Activated naive CD4-positive, alpha-beta T cell treated with anti-CD3 and anti-CD28 coated beads for 36 hours (primary cell): ENCODE results near the gene GFOD1. TPM values are rescaled to one million over a fixed set of nuclear protein-coding genes. Genes with fewer than 3 reads are reported as not detected.

Experiments used
- CTCF ChIA-PET: fragments of 350-600 bp; sonication (Branson Sonifier 250); formaldehyde crosslinking; loops from one replicate; lab custom pipeline; 2021; ENCODE audit warnings: antibody characterized with exemption; lab: Charles Lee
- DNase-seq: peaks from one replicate; pipeline ENCODE4 v3.0.0-alpha.2; 2020
- H3K27ac Mint-ChIP-seq: one replicate; pipeline ENCODE4 v1.8.0; 2021; ENCODE audit warnings: mild to moderate bottlenecking, mixed read lengths
- H3K27me3 Mint-ChIP-seq: one replicate; pipeline ENCODE4 v1.8.0; 2021; ENCODE audit warnings: low read depth, mixed read lengths
- H3K36me3 Mint-ChIP-seq: one replicate; pipeline ENCODE4 v1.8.0; 2021; ENCODE audit warnings: low read depth, mixed read lengths
- H3K4me1 Mint-ChIP-seq: one replicate; pipeline ENCODE4 v1.8.0; 2021; ENCODE audit warnings: low read depth, mixed read lengths
- H3K4me3 Mint-ChIP-seq: one replicate; pipeline ENCODE4 v1.8.0; 2021; ENCODE audit warnings: mild to moderate bottlenecking, moderate library complexity, mixed read lengths
- H3K9me3 Mint-ChIP-seq: one replicate; pipeline ENCODE4 v1.8.0; 2021; ENCODE audit warnings: mixed read lengths
- intact Hi-C: fragments of 100-400 bp; cut with micrococcal nuclease; formaldehyde crosslinking; loops from one replicate; pipeline ENCODE4 v1.15.1; 2023
- total RNA-seq, 2 experiments: library from RNA; stranded (reverse); gene quantifications; one replicate each; pipeline ENCODE4 v1.2.3, GENCODE V29; 2021

Gene GFOD1
- total RNA-seq, 2 experiments from 2014 or later: 3.7 to 4.2 TPM

DNA sequence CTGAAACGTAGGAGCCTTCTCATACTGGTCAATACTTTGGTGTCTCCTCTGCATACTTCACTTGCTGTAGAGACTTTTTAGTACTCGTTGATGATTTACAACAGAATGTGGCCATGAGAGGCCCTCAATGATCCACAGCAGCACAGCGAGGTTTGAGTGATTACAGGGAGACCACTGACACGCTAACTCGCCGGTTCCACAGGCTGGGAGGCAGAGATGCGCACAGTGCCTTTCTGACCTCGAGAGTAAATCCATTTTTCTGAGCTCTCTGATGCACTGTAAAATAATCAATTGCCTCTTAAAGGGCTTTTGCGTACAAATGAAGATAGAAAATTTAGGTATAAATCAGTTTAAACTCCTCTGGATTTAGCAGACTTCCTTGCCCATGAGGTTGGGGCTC is 102.9 kb downstream of the GFOD1 start:
- DNase-seq: no peak
- peaks cover 7% of the 10 kb centered on the region for H3K9me3 Mint-ChIP-seq
- CTCF ChIA-PET: interaction anchor here (1.9 kb wide), 1 partner anchor 44 kb away, joined by 5 read pairs; no protein-coding TSS in a partner anchor
- H3K4me3 Mint-ChIP-seq: no peak overlapping the region
- no peak overlapping the region for H3K27ac Mint-ChIP-seq
- peaks cover 13% of the 10 kb centered on the region for H3K4me1 Mint-ChIP-seq
- H3K36me3 Mint-ChIP-seq: no peaks in the 10 kb centered on the region
- intact Hi-C loops: no loop called here
- no peaks in the 10 kb centered on the region for H3K27me3 Mint-ChIP-seq

DNA sequence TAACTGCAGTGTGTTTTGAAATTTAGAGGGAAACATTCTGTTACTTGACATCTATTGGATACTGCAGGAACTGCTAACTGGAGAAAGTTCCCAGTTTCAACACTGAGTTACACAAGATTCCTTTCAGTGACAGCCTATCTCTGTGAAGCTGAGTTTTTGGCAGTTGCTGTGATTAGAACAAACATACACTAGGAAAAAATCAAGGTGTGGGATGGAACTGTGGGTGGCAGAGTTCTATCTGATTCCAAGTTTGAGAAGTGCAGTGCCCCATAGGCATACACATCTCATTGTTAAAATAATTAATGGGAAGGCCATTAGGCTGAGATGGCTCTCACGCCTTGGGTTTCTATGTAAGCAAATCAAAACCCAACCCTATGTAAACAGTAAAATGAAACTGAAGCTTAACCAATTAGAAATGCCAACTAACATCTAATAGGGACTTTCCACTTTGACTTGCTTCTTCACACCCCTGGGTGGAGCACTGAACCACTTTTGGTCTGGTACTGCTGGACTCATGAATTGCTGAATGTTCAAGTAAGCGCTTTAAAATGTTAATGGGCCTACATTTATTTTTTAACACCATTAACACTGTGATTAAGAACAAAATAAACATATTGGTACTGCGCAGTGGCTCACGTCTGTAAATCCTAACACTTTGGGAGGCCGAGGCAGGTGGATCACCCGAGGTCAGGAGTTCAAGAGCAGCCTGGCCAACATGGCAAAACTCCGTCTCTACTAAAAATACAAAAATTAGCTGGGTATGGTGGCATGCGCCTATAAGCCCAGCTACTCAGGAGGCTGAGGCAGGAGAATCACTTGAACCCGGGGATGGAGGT is 103.9 kb downstream of the GFOD1 start:
- Mint-ChIP-seq H3K27me3 (no peaks in the 10 kb centered on the region), H3K4me1 (peaks cover 13% of the 10 kb centered on the region), H3K4me3 (no peak overlapping the region), H3K36me3 (no peaks in the 10 kb centered on the region), H3K27ac (no peak overlapping the region), H3K9me3 (no peaks in the 10 kb centered on the region)
- DNase-seq: peak; percentile 46
- intact Hi-C loops: loop anchor here (1.0 to 2.0 kb wide), 2 partner anchors 155 to 192 kb away; no protein-coding TSS in a partner anchor
- CTCF ChIA-PET: interaction anchor here (0.9 to 1.9 kb wide), 2 partner anchors 28 to 45 kb away, joined by 4 to 5 read pairs; no protein-coding TSS in a partner anchor

DNA sequence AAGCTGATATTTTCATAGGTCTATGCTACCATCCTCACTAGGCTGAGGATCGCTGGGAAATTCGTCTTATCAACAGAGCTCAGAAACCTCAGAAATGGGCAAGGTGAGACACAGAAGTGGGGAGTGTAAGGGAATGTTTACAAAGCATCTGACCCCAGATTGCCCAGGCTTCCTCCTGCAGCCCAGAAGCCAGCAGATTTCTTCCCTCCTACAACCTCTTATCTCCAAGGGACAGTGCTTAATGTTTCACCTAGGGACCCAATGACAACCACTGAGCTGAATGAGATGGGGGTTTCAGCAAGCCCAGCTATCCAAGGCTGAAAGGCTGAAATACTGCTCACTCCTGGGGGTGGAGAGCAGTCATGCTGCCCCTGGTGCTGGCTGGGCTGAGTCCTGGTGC is 106.6 kb downstream of the GFOD1 start:
- Mint-ChIP-seq H3K4me3 (no peak overlapping the region), H3K9me3 (no peaks in the 10 kb centered on the region), H3K27me3 (no peaks in the 10 kb centered on the region), H3K4me1 (peaks cover 18% of the 10 kb centered on the region), H3K36me3 (peaks cover 3% of the 10 kb centered on the region), H3K27ac (no peak overlapping the region)
- no peak for DNase-seq
- CTCF ChIA-PET: interaction anchor here (1.9 kb wide), 1 partner anchor 195 kb away, joined by 6 read pairs; no protein-coding TSS in a partner anchor
- intact Hi-C loops: loop anchor here (1.0 kb wide), 1 partner anchor 44 kb away; no protein-coding TSS in a partner anchor

DNA sequence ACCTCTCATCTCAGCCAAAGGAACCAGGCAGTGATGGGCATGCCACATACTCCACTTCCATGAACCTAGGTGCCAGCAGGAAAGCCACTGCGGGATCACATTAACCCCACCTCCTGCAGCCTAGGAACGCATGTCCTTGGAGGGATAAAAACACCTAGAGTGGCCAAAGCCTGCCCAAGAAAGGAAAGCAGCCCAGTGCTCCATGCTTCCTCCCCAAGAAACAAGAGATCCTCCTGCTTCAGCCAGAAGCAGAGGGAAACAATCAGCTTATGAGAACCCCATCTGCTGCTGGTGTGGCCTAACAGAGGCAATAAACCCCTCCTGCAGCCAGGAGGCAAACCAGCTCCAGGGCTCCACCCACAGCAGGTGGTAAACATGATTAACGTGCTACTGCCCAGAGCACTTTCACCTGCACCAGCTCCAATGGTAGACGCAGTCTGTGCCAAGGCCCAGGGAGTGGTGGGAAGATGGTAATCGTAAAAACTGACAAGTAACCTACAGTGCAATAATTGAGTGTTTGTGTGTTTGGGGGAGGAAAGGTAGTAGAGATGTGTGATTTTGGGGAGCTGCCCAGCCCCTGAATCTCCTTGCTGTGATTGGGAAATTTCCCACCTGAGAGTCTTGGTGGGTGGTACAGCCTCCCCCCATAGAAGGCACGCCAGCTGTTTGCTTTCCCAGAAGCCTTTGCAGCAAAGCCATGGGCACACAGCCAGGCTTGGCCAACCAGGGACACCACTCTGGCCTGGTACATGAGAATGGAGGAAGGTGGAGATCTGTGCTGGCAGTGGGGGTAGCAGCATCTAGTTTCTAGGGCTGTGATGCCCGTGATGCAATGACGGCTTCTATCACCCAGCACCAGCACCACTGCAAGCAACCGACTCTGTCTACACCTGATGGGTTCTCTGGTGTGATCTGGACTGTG is 108.5 kb downstream of the GFOD1 start:
- no peaks in the 10 kb centered on the region for H3K27me3 Mint-ChIP-seq
- intact Hi-C loops: no loop called here
- CTCF ChIA-PET: interaction anchor here (1.8 kb wide), 1 partner anchor 196 kb away, joined by 4 read pairs; the partner anchor contains the start of gene SIRT5
- H3K36me3 Mint-ChIP-seq: peaks cover 3% of the 10 kb centered on the region
- H3K4me3 Mint-ChIP-seq: no peak overlapping the region
- DNase-seq: no peak
- no peak overlapping the region for H3K27ac Mint-ChIP-seq
- H3K4me1 Mint-ChIP-seq: peaks cover 29% of the 10 kb centered on the region
- no peaks in the 10 kb centered on the region for H3K9me3 Mint-ChIP-seq

DNA sequence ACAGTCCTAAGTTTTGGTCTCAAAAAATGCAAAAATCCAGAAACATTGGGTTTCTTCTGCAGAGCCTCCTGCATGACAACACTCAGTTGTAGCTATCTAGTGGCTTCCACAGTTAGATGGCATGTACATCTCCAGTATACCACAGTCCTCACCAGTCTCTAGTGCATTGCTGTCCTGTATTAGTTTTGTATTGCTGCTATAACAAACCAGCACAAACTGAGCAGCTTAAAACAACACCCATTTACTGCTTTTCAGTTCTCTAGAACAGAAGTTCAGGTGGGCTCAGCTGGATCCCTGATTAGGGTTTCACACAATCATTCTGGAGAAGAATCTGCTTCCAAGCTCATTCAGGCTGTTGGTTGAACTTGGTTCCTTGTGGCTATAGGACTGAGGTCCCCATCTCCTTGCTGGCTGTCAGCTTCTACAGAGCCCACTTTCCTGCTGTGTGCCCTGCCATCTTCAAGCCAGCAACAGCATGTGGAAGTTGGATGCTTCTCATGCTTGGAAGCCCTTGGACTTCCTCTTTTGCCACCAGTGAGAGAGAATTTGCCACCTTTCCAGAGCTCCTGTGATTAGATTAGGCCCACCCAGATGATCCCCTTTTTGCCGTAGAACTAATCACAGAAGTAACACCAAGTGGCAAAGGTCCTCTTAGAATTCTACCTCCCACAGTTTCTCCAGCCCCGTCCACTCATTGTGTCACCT is 110.2 kb downstream of the GFOD1 start:
- DNase-seq: no peak
- H3K4me3 Mint-ChIP-seq: no peak overlapping the region
- CTCF ChIA-PET: interaction anchor here (1.8 kb wide), 1 partner anchor 198 kb away, joined by 4 read pairs; the partner anchor contains the start of gene SIRT5
- H3K27me3 Mint-ChIP-seq: no peaks in the 10 kb centered on the region
- no peaks in the 10 kb centered on the region for H3K9me3 Mint-ChIP-seq
- H3K27ac Mint-ChIP-seq: no peak overlapping the region
- intact Hi-C loops: no loop called here
- peaks cover 23% of the 10 kb centered on the region for H3K4me1 Mint-ChIP-seq
- peaks cover 3% of the 10 kb centered on the region for H3K36me3 Mint-ChIP-seq

DNA sequence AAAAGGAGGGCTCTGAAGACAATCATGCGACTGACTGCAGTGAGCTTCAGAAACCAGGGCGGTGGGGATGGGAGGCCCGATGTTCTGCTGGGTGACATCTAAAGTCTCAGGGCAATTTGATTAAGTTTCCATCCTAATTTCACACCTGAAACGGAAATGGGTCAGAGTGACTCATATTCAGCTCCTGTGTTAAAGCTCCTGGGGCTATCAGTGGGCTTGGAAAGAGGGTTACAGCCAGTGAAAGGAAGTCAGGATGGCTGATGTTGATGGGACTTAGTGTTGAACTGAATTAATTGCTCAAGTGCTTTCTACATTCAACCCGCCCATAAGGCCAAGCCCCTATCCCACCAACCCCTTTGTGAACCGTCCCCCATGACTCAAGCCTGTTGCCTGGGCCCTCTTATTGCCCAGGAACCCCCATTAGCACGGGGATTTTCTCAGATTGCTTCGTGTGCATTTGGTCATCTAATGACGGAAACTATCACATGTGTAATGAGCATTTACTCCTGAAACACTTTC is 112.0 kb downstream of the GFOD1 start:
- intact Hi-C loops: loop anchor here (1.0 kb wide), 4 partner anchors 19 to 200 kb away; no protein-coding TSS in a partner anchor
- H3K36me3 Mint-ChIP-seq: peaks cover 3% of the 10 kb centered on the region

DNA sequence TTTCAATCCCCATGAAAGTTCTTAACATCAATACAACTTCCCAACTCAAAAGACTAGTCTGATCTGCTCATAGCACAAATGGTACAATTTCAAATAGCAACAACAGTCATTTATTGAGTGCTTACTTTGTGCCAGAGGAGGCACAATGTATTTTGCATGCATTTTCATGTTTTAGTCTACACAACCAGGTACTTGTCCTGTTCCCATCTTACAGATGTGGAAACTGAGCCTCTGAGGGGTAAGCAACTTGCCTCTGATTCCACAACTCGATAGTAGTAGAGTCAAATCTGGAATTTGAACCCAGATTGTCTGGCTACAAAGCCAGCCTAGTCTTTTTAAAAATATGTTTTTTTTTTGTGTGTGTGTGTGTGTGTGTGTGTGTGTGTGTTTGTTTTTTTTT is 113.5 kb downstream of the GFOD1 start:
- peaks cover 23% of the 10 kb centered on the region for H3K4me1 Mint-ChIP-seq
- CTCF ChIA-PET: interaction anchor here (1.2 kb wide), 1 partner anchor 16 kb away, joined by 3 read pairs; no protein-coding TSS in a partner anchor
- intact Hi-C loops: no loop called here

More for the DNA sequence above, 112.0 kb downstream of the GFOD1 start:
- H3K27me3 Mint-ChIP-seq: no peaks in the 10 kb centered on the region
- H3K4me3 Mint-ChIP-seq: no peak overlapping the region
- CTCF ChIA-PET: interaction anchor here (0.8 to 1.7 kb wide), 3 partner anchors 18 to 45 kb away, joined by 3 to 6 read pairs (median 5); no protein-coding TSS in a partner anchor
- no peaks in the 10 kb centered on the region for H3K9me3 Mint-ChIP-seq
- DNase-seq: peak; percentile 78
- H3K4me1 Mint-ChIP-seq: peaks cover 23% of the 10 kb centered on the region
- H3K27ac Mint-ChIP-seq: peak overlapping the region; percentile 21

DNA sequence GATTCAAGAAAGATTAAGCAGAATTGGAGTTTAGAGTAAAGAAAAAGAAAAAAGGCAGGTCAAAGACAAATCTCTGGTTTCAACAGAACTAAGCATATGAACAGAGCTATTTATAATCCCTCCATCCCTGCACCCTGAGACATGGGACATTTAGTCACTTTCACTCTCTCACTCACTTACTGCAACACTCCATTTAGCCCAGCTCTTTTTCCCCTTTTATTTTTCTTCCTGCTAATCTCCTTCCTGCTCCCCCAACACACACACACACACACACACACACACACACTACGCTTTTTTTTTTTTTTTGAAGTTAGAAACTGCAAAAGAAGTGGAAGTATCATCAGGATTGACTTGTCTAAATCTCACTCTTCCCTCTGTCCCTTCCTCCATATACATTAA is 113.9 kb downstream of the GFOD1 start:
- CTCF ChIA-PET: interaction anchor here (0.9 to 1.8 kb wide), 3 partner anchors 16 to 56 kb away, joined by 3 to 6 read pairs (median 3); no protein-coding TSS in a partner anchor
- H3K27me3 Mint-ChIP-seq: no peaks in the 10 kb centered on the region
- intact Hi-C loops: no loop called here
- H3K9me3 Mint-ChIP-seq: no peaks in the 10 kb centered on the region
- H3K36me3 Mint-ChIP-seq: peaks cover 3% of the 10 kb centered on the region
- H3K4me1 Mint-ChIP-seq: peaks cover 23% of the 10 kb centered on the region
- no peak for DNase-seq
- H3K4me3 Mint-ChIP-seq: no peak overlapping the region
- no peak overlapping the region for H3K27ac Mint-ChIP-seq

More for the DNA sequence above, 113.5 kb downstream of the GFOD1 start:
- no peak overlapping the region for H3K27ac Mint-ChIP-seq
- H3K4me3 Mint-ChIP-seq: no peak overlapping the region
- no peaks in the 10 kb centered on the region for H3K9me3 Mint-ChIP-seq
- DNase-seq: no peak
- H3K36me3 Mint-ChIP-seq: peaks cover 3% of the 10 kb centered on the region
- H3K27me3 Mint-ChIP-seq: no peaks in the 10 kb centered on the region

DNA sequence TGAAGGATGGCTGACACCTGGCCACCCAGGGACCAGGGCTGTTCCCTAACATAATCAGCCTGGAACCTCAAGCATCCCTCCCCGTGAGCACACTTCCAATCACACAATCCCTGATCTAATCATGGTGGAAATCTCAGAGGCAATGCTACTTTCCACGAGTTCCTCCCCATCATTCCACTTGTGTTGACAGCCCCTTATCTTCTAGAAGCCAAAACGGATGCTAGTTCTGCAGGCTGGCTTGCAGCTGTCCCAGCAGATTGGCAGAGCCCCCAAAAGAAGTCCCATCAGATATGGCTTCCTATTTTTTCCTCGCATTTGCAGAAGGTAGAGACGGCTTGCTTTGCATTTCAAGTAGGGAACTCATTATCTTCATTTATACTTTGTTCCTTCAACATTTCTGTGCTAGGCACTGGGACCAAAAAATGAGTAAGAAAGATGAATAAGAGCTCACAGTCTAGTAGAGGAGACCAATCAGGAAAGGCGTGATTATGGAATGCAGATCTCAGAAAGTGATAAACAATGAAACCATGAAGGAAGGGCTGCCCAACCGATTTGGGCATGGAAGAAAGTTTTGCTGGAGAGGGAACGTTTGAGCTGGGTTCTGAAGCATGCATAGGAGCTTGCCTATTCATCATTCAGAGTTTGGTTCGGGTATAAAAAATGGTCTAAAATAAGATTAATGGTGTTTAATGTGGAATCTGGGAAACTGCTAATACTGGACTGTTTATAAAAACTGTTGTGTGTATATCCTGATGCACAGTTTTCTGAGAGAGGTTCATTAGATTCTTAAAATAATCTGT is 114.5 kb downstream of the GFOD1 start:
- CTCF ChIA-PET: interaction anchor here (0.9 to 1.8 kb wide), 4 partner anchors 15 to 315 kb away, joined by 3 to 6 read pairs (median 3); no protein-coding TSS in a partner anchor
- no peak for DNase-seq
- Mint-ChIP-seq H3K4me1 (peaks cover 23% of the 10 kb centered on the region), H3K27me3 (no peaks in the 10 kb centered on the region), H3K9me3 (no peaks in the 10 kb centered on the region), H3K36me3 (peaks cover 3% of the 10 kb centered on the region), H3K4me3 (no peak overlapping the region), H3K27ac (no peak overlapping the region)
- intact Hi-C loops: no loop called here

DNA sequence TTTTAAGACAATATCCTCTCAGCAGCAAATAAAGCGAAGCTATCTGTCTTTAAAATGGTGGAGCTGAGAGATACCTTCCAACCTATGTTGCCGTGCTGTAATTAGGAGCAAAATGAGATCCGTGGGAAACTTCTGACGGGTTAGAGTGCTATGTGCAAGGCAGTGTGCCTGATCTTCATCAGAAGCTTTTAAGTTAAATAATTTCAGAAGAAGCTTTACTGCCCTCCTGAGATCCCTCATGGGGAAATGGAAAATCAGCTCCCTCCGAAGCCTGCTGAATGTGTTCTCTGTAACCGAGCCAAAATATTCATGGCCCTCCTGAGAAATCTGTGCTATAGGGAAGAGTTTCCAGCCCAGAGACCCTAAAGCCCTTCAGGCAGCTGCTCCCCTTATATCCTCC is 115.3 kb downstream of the GFOD1 start:
- H3K4me1 Mint-ChIP-seq: peaks cover 23% of the 10 kb centered on the region

More for the DNA sequence above, 115.3 kb downstream of the GFOD1 start:
- Mint-ChIP-seq H3K4me3 (no peak overlapping the region), H3K9me3 (no peaks in the 10 kb centered on the region), H3K36me3 (no peaks in the 10 kb centered on the region), H3K27ac (no peak overlapping the region), H3K27me3 (no peaks in the 10 kb centered on the region)
- no peak for DNase-seq
- CTCF ChIA-PET: interaction anchor here (1.2 to 1.8 kb wide), 2 partner anchors 17 to 315 kb away, joined by 3 to 6 read pairs; no protein-coding TSS in a partner anchor
- intact Hi-C loops: no loop called here
